ENCODE measurements around the gene CRYBG2.
"Not testable (repeated sequence)": the region's sequence is repeated elsewhere in the genome, so short reads cannot be mapped to it uniquely, and the experiment has no call there.

Gene CRYBG2

GRCh38 chr1:26353976-26354820, at the start of gene CRYBG2:
Gene CRYBG2 (minus strand): TSS chr1:26354130. CDS start chr1:26346657, 7,473 bp downstream.
- in situ Hi-C loops (cut with HindIII; ENCODE audit: low sequenced_read_pairs) = no loop called here

GRCh38 chr1:26403656-26404055, 49.7 kb upstream of the CRYBG2 start:
- in situ Hi-C loops (cut with HindIII; ENCODE audit: low sequenced_read_pairs) = no loop called here

GRCh38 chr1:26401891-26402290, 48.0 kb upstream of the CRYBG2 start:
- in situ Hi-C loops (cut with HindIII; ENCODE audit: low sequenced_read_pairs) = no loop called here

- in situ Hi-C loops (cut with HindIII; ENCODE audit: low sequenced_read_pairs) = no loop called here
Measured at GRCh38 chr1:26399034-26399433, 45.1 kb upstream of the CRYBG2 start.

GRCh38 chr1:26395754-26396153, 41.8 kb upstream of the CRYBG2 start:
- in situ Hi-C loops (cut with HindIII; ENCODE audit: low sequenced_read_pairs) = no loop called here

GRCh38 chr1:26391450-26391849, 37.5 kb upstream of the CRYBG2 start:
- in situ Hi-C loops (cut with HindIII; ENCODE audit: low sequenced_read_pairs) = no loop called here

- in situ Hi-C loops (cut with HindIII; ENCODE audit: low sequenced_read_pairs) = no loop called here
Measured at GRCh38 chr1:26389604-26390247, 35.8 kb upstream of the CRYBG2 start.

- in situ Hi-C loops (cut with HindIII; ENCODE audit: low sequenced_read_pairs) = no loop called here
Measured at GRCh38 chr1:26388791-26389445, 35.0 kb upstream of the CRYBG2 start.

GRCh38 chr1:26387447-26387846, 33.5 kb upstream of the CRYBG2 start:
- in situ Hi-C loops (cut with HindIII; ENCODE audit: low sequenced_read_pairs) = no loop called here

GRCh38 chr1:26385063-26385462, 31.1 kb upstream of the CRYBG2 start:
- in situ Hi-C loops (cut with HindIII; ENCODE audit: low sequenced_read_pairs) = not testable (repeated sequence)

GRCh38 chr1:26384076-26384475, 30.1 kb upstream of the CRYBG2 start:
- in situ Hi-C loops (cut with HindIII; ENCODE audit: low sequenced_read_pairs) = no loop called here

GRCh38 chr1:26378879-26379251, 24.9 kb upstream of the CRYBG2 start:
- in situ Hi-C loops (cut with HindIII; ENCODE audit: low sequenced_read_pairs) = no loop called here

- in situ Hi-C loops (cut with HindIII; ENCODE audit: low sequenced_read_pairs) = no loop called here
Measured at GRCh38 chr1:26378088-26378878, 24.4 kb upstream of the CRYBG2 start.

GRCh38 chr1:26376050-26376449, 22.1 kb upstream of the CRYBG2 start:
- in situ Hi-C loops (cut with HindIII; ENCODE audit: low sequenced_read_pairs) = no loop called here

GRCh38 chr1:26375081-26375480, 21.2 kb upstream of the CRYBG2 start:
- in situ Hi-C loops (cut with HindIII; ENCODE audit: low sequenced_read_pairs) = no loop called here

- in situ Hi-C loops (cut with HindIII; ENCODE audit: low sequenced_read_pairs) = not testable (repeated sequence)
Measured at GRCh38 chr1:26374361-26374760, 20.4 kb upstream of the CRYBG2 start.

GRCh38 chr1:26373789-26374188, 19.9 kb upstream of the CRYBG2 start:
- in situ Hi-C loops (cut with HindIII; ENCODE audit: low sequenced_read_pairs) = no loop called here

- in situ Hi-C loops (cut with HindIII; ENCODE audit: low sequenced_read_pairs) = no loop called here
Measured at GRCh38 chr1:26373281-26373680, 19.4 kb upstream of the CRYBG2 start.

GRCh38 chr1:26372611-26373010, 18.7 kb upstream of the CRYBG2 start, which contains the start of gene ZNF683:
Gene ZNF683 (minus strand): TSS chr1:26372750. CDS start chr1:26368571, 4,179 bp downstream.
- in situ Hi-C loops (cut with HindIII; ENCODE audit: low sequenced_read_pairs) = not testable (repeated sequence)

- in situ Hi-C loops (cut with HindIII; ENCODE audit: low sequenced_read_pairs) = no loop called here
Measured at GRCh38 chr1:26372039-26372438, 18.1 kb upstream of the CRYBG2 start.

Data from DLD1 (cell line).